Breast epithelium (tissue), 4 donors: ENCODE data around the gene PPP1R15B. TPM values are rescaled to one million over a fixed set of nuclear protein-coding genes. Genes with fewer than 3 reads are reported as not detected.

Source experiments
- DNase-seq, 2 donors: peaks; one replicate each; pipeline ENCODE4 v3.0.0-alpha.2; 2019; ENCODE audit warnings: low spot score in 2 of 2
- H3K27ac ChIP-seq, 2 donors: fragments of 200-600 bp; sonication (generic) in 1 of 2; one replicate each; pipeline ENCODE4 v1.5.1; 2016 to 2019; ENCODE audit warnings: mild to moderate bottlenecking in 1 of 2
- H3K27me3 ChIP-seq, 2 donors: fragments of 200-600 bp; sonication (generic) in 1 of 2; one replicate each; pipeline versions ENCODE4 v1.5.1 to v1.6.0; 2017 to 2019; ENCODE audit warnings: control low read depth in 1 of 2, mild to moderate bottlenecking in 1 of 2
- H3K36me3 ChIP-seq: fragments of 200-600 bp; one replicate; pipeline ENCODE4 v1.5.1; 2019
- H3K4me1 ChIP-seq, 2 donors: fragments of 200-600 bp; sonication (generic); one replicate each; pipeline ENCODE4 v1.5.1; 2016 to 2019; ENCODE audit warnings: control low read depth in 1 of 2
- H3K4me3 ChIP-seq, 3 donors: fragments of 200-600 bp; sonication (generic); 1 replicate in 2 of 3; 2 replicates in 1 of 3; pipeline ENCODE4 v1.5.1; 2016 to 2019; ENCODE audit warnings: mild to moderate bottlenecking in 3 of 3, moderate library complexity in 2 of 3
- H3K9me3 ChIP-seq, 2 donors: fragments of 200-600 bp; sonication (generic) in 1 of 2; one replicate each; pipeline ENCODE4 v1.5.1; 2016 to 2019; ENCODE audit warnings: control low read depth in 1 of 2
- POLR2A ChIP-seq: fragments of 450-650 bp; IDR thresholded peaks from one replicate; pipeline ENCODE4 v1.6.1; 2016; ENCODE audit warnings: antibody characterized with exemption, mild to moderate bottlenecking, moderate library complexity
- POLR2AphosphoS5 ChIP-seq, 3 donors: sonication (generic); formaldehyde crosslinking; IDR thresholded peaks; one replicate each; pipeline ENCODE4 v1.6.1; 2017; ENCODE audit warnings: antibody characterized with exemption in 3 of 3
- intact Hi-C: fragments of 100-400 bp; cut with DNase I; formaldehyde crosslinking; loops from one replicate; pipeline ENCODE4 v1.15.1; 2023; ENCODE audit warnings: low total_unique reads
- total RNA-seq, 3 donors: library from RNA; depleted of rRNA; stranded (reverse); fragments of >200 nt; gene quantifications; one replicate each; pipeline ENCODE4 v1.1.0, GENCODE V29; 2016
- TF ChIP-seq, protein P1 (sequence below), 3 donors: fragments of 450-650 bp; IDR thresholded peaks; one replicate each; pipeline ENCODE4 v1.5.1; 2016 to 2017; ENCODE audit warnings: antibody characterized with exemption in 3 of 3, mild to moderate bottlenecking in 3 of 3, moderate library complexity in 3 of 3

Gene PPP1R15B
- total RNA-seq, 3 donors from 2014 or later = 47.5 to 91.6 (median 53.3) TPM

DNA sequence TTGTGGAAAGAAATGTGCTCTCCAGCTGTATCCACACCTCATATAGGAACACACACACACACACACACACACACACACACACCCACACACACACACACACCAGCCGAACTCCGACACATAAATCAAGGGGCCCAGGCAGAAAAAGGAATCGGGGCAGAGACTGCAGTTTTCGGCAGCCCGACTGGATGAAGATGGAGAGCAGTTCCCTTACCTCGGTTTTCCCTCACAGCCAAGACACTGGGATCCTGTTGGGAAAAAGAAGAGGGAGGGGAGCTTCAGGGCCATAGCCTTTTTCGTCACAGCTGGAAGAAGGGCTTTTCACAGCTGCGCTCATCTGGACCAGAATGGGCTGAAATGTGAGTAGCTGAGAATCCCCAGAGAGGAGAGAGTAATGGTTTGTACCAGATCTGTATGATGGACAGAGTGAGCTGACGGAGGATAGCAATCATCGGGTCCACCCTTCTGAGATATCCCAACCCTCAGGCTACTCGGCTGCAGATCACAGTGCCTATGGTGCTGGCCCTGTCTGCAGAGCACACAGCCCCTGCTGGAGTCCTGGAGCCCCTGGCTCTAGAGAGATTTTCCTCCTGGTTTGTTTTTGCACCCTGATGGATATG, 45.3 kb upstream of the PPP1R15B start:
- no peak overlapping the region for H3K4me3 ChIP-seq
- no peaks in the 10 kb centered on the region for H3K9me3 ChIP-seq
- intact Hi-C loops = no loop called here
- no peaks in the 10 kb centered on the region for H3K27me3 ChIP-seq
- TF ChIP-seq POLR2A (no peak), POLR2AphosphoS5 (IDR thresholded peaks at IDR 0.05) (no peak)
- TF ChIP-seq, protein P1, sequence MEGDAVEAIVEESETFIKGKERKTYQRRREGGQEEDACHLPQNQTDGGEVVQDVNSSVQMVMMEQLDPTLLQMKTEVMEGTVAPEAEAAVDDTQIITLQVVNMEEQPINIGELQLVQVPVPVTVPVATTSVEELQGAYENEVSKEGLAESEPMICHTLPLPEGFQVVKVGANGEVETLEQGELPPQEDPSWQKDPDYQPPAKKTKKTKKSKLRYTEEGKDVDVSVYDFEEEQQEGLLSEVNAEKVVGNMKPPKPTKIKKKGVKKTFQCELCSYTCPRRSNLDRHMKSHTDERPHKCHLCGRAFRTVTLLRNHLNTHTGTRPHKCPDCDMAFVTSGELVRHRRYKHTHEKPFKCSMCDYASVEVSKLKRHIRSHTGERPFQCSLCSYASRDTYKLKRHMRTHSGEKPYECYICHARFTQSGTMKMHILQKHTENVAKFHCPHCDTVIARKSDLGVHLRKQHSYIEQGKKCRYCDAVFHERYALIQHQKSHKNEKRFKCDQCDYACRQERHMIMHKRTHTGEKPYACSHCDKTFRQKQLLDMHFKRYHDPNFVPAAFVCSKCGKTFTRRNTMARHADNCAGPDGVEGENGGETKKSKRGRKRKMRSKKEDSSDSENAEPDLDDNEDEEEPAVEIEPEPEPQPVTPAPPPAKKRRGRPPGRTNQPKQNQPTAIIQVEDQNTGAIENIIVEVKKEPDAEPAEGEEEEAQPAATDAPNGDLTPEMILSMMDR (IDR thresholded peaks at IDR 0.05) = no peak
- no peaks in the 10 kb centered on the region for H3K4me1 ChIP-seq
- H3K36me3 ChIP-seq = no peaks in the 10 kb centered on the region
- DNase-seq = no peak
- H3K27ac ChIP-seq = peak overlapping the region in 1 of 2 donors; percentile 29

DNA sequence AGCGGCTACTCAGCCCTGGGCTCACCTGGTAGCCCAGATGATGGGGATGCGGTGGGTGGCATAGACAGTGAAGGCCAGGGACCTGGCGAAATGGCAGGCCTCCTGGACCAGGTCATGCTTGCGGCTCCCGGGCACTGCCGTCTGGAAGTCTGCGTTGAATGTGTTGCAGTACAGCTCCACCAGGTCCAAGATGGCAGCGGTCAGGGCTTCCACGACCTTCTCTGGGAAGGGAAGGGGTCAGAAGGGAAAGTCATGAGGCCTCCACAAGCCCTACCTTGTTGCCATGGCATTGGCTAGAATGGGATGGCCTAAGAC, 44.2 kb upstream of the PPP1R15B start:
- DNase-seq = no peak
- no peaks in the 10 kb centered on the region for H3K9me3 ChIP-seq
- TF ChIP-seq POLR2AphosphoS5 (IDR thresholded peaks at IDR 0.05) (no peak), POLR2A (no peak)
- TF ChIP-seq, protein P1 (IDR thresholded peaks at IDR 0.05) = no peak

DNA sequence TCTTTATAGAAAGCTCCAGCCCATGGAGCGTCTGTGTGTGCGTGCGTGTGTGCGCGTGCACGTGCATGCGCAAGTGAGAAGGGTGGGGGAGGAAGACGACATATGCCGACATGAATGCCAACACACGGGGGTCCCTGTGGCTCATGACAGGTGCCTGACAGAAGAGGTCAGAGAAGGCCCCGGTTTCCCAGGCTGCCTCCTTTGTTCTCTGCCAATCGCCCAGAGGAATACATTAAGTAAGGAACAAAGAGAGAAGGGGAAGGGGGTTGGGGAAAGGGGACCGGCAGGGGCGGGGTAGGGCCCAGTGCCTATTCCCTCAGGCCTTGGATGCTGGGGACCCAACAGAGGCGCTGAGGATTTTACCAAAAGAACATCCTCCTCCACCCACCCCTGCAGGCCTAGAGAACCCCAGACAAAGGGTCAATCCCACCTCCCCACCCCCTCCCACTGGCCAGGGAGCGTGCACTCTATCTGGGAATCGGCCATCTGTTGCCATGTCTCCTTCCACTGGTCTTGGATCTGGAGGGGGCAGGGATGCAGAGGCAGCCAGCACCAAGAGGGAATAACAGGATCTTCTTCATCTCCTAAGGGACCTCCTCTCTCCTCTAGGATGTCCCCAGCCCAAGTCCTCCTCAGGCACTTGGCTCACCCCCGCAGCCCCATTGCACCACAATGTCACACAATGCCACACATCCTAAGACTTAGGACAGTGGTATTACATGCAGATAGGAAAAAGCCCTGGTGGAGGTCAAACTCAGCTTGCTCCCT, 43.6 kb upstream of the PPP1R15B start:
- Histone ChIP-seq H3K27me3 (no peaks in the 10 kb centered on the region), H3K4me1 (no peaks in the 10 kb centered on the region), H3K27ac (no peak overlapping the region), H3K9me3 (no peaks in the 10 kb centered on the region), H3K4me3 (no peak overlapping the region), H3K36me3 (no peaks in the 10 kb centered on the region)
- intact Hi-C loops = no loop called here
- DNase-seq = no peak
- TF ChIP-seq, protein P1 (IDR thresholded peaks at IDR 0.05) = no peak
- TF ChIP-seq POLR2A (no peak), POLR2AphosphoS5 (IDR thresholded peaks at IDR 0.05) (no peak)

More for the DNA sequence above, 44.2 kb upstream of the PPP1R15B start:
- no peaks in the 10 kb centered on the region for H3K36me3 ChIP-seq
- no peak overlapping the region for H3K27ac ChIP-seq
- H3K27me3 ChIP-seq = no peaks in the 10 kb centered on the region
- intact Hi-C loops = no loop called here
- no peak overlapping the region for H3K4me3 ChIP-seq
- no peaks in the 10 kb centered on the region for H3K4me1 ChIP-seq

DNA sequence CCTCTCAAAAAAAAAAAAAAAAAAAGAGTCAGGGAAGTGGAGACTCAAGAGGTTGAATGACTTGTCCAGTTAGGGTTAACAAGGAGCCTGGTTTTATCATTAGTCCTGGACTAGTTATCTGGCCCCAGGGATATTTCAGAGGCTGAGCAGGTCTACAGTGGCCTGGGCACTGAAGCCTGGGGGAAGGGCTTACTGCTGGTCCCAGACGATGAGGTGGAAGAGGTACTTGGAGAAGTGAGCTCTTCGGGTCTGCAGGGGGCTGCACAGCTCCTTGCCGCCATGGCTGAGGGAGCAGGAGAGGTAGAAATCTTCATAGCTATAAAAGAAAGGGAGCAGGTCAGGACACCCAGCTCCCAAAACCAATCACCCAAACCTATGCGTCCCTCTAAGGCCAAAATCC, 42.9 kb upstream of the PPP1R15B start:
- TF ChIP-seq POLR2AphosphoS5 (IDR thresholded peaks at IDR 0.05) = no peak
- no peaks in the 10 kb centered on the region for H3K9me3 ChIP-seq
- H3K4me1 ChIP-seq = no peaks in the 10 kb centered on the region
- H3K36me3 ChIP-seq = no peaks in the 10 kb centered on the region
- H3K27me3 ChIP-seq = no peaks in the 10 kb centered on the region
- no peak for DNase-seq
- no peak overlapping the region for H3K27ac ChIP-seq
- intact Hi-C loops = no loop called here
- H3K4me3 ChIP-seq = no peak overlapping the region

DNA sequence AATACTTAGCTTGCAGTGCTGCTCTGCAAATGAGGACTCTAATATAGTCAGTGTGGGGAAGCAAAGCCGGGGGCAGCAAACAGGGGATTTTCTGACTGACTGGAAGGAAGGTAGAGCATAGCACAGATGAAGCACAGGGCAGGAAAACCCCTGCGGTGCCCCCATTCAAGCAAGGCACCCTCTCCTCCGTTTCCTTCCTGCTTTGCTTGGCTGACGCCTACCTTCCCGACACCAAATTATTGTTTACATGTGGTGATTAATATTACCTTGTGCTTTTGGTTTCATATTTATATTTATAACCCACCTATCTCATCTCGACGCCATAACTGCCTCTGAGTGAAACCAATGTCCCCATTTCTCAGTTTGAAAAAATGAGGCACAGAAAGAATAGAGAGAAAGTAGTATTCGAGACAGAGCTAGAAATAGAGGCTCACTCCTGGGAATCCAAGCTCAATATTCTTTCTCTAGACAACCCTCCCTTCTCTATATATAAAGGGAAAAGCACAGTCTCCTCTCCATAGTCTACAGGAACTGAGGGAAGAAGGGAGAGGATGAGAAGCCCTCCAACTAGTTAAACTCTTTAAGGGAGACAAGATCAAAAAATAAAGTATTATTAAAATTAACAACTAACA, 41.6 kb upstream of the PPP1R15B start:
- Histone ChIP-seq H3K36me3 (no peaks in the 10 kb centered on the region), H3K4me1 (no peaks in the 10 kb centered on the region), H3K27ac (peak overlapping the region in 1 of 2 donors; percentile 6), H3K9me3 (no peaks in the 10 kb centered on the region), H3K27me3 (no peaks in the 10 kb centered on the region), H3K4me3 (no peak overlapping the region)
- DNase-seq = no peak
- TF ChIP-seq POLR2AphosphoS5 (IDR thresholded peaks at IDR 0.05) (no peak), POLR2A (no peak)
- TF ChIP-seq, protein P1 (IDR thresholded peaks at IDR 0.05) = no peak
- intact Hi-C loops = no loop called here
